NCI-H146 treated with DMSO at 0.1 percent for 48 hours (cell line): ENCODE results near the gene INPP5A.

Experiments
- DNase-seq: peaks from one replicate; lab custom pipeline; 2025; ENCODE audit not compliant: unreplicated experiment; lab: John Stamatoyannopoulos, UW

The INPP5A gene

GRCh38 chr10:132611026-132611910 is 73.7 kb downstream of the INPP5A start:
- no peak for DNase-seq

GRCh38 chr10:132611986-132612385 is 74.4 kb downstream of the INPP5A start:
- DNase-seq: no peak

GRCh38 chr10:132612571-132613504 is 75.3 kb downstream of the INPP5A start:
- no peak for DNase-seq

- DNase-seq: no peak
Measured at GRCh38 chr10:132613566-132614348, 76.2 kb downstream of the INPP5A start.

- DNase-seq: no peak
Measured at GRCh38 chr10:132614431-132615340, 77.1 kb downstream of the INPP5A start.

GRCh38 chr10:132615341-132616169 is 78.0 kb downstream of the INPP5A start:
- no peak for DNase-seq

GRCh38 chr10:132616170-132616995 is 78.8 kb downstream of the INPP5A start:
- DNase-seq: no peak

- no peak for DNase-seq
Measured at GRCh38 chr10:132616996-132617736, 79.6 kb downstream of the INPP5A start.

- DNase-seq: no peak
Measured at GRCh38 chr10:132617737-132618052, 80.1 kb downstream of the INPP5A start.

GRCh38 chr10:132618158-132618919 is 80.8 kb downstream of the INPP5A start:
- no peak for DNase-seq

- DNase-seq: no peak
Measured at GRCh38 chr10:132619927-132620326, 82.3 kb downstream of the INPP5A start.

GRCh38 chr10:132624061-132624846 is 86.7 kb downstream of the INPP5A start:
- no peak for DNase-seq

- DNase-seq: no peak
Measured at GRCh38 chr10:132624847-132625471, 87.4 kb downstream of the INPP5A start.

- no peak for DNase-seq
Measured at GRCh38 chr10:132626019-132626760, 88.6 kb downstream of the INPP5A start.
